ENCODE results near the gene RHOT1. TPM values are rescaled to one million over a fixed set of nuclear protein-coding genes. Genes with fewer than 3 reads are reported as not detected.
"Not testable (repeated sequence)": the region's sequence is repeated elsewhere in the genome, so short reads cannot be mapped to it uniquely, and the experiment has no call there.

Gene RHOT1
- 10 to 100 TPM; 45.2 to 72.2 (median 48.5) TPM for total RNA-seq
- polyA plus RNA-seq = 10 to 100 TPM; 32.5 to 76.6 TPM
- long read RNA-seq, donor 1, transcript RHOT1-201 (19 exons, 3,133 nt) = minor isoform, 11 of 57 reads
- long read RNA-seq, donor 1, transcript RHOT1-205 (20 exons, 2,516 nt) = major isoform, 13 of 57 reads
- long read RNA-seq, donor 1, partial matches to known transcripts = 15 of 57 reads
- long read RNA-seq, donor 1, other reads (novel, unspliced or antisense) = 16 of 57 reads
- long read RNA-seq, donor 2, transcript RHOT1-201 (19 exons, 3,133 nt) = minor isoform, 6 of 53 reads
- long read RNA-seq, donor 2, transcript RHOT1-205 (20 exons, 2,516 nt) = major isoform, 7 of 53 reads
- long read RNA-seq, donor 2, partial matches to known transcripts = 27 of 53 reads
- long read RNA-seq, donor 2, other reads (novel, unspliced or antisense) = 12 of 53 reads
- long read RNA-seq, donor 3, transcript RHOT1-201 (19 exons, 3,133 nt) = minor isoform, 15 of 162 reads
- long read RNA-seq, donor 3, transcript RHOT1-205 (20 exons, 2,516 nt) = major isoform, 28 of 162 reads
- long read RNA-seq, donor 3, partial matches to known transcripts = 77 of 162 reads
- long read RNA-seq, donor 3, other reads (novel, unspliced or antisense) = 39 of 162 reads

DNA sequence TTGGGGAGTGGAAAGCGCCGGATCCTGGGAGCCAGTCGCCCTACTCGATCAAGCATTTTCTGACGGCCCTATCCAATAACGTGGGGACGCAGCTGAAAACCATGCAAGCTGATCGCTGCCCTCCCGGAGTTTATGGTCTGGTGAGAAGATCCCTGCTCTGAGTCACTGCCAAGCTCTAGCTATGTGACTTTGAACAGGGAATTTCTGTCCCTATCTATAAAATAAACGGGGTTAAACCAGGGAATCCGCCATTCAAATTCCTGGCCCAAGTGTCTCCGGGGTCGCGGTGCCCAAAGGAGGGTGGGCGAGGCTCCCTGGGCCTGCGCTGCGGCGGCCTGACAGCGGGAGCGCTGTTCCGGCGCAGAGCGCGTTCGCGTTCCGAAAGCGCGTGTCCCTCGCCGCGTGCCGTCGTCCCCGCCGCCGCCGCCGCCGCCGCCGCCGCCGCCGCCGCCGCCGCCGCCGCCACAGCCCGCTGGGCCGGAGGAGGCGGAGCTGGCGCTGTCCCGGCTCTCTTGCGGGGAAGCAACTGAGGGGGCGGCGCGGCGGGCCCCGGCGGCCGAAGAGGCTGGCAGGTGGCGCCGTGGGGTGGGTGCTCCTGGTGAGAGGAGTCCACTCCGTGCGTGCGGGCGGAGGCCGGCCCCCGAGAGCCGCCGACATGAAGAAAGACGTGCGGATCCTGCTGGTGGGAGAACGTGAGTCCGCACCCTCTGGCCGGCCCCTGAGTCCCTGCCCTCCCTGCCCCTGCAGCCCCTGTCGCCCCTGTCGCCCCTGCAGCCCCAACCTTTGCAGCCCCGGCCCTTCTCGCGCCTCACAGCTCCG lies at the start of gene RHOT1:
TSS of gene RHOT1 (plus strand) at position 465 of the 819 bp plus-strand sequence. CDS start at position 656, 191 bp downstream.
- Histone ChIP-seq H3K4me3 (peak within 1 kb of the TSS; percentile 80 to 97 (median 90)), H3K4me1 (peaks cover 5 to 55% (median 38%) of the 10 kb centered on the region in 9 donors), H3K9me3 (no peaks in the 10 kb centered on the region), H3K27ac (peak within 1 kb of the TSS; percentile 86 to 98 (median 96)), H3K36me3 (peaks cover 0 to 13% (median 0%) of the 10 kb centered on the region in 9 donors), H3K27me3 (no peaks in the 10 kb centered on the region)
- TF ChIP-seq, protein P1, sequence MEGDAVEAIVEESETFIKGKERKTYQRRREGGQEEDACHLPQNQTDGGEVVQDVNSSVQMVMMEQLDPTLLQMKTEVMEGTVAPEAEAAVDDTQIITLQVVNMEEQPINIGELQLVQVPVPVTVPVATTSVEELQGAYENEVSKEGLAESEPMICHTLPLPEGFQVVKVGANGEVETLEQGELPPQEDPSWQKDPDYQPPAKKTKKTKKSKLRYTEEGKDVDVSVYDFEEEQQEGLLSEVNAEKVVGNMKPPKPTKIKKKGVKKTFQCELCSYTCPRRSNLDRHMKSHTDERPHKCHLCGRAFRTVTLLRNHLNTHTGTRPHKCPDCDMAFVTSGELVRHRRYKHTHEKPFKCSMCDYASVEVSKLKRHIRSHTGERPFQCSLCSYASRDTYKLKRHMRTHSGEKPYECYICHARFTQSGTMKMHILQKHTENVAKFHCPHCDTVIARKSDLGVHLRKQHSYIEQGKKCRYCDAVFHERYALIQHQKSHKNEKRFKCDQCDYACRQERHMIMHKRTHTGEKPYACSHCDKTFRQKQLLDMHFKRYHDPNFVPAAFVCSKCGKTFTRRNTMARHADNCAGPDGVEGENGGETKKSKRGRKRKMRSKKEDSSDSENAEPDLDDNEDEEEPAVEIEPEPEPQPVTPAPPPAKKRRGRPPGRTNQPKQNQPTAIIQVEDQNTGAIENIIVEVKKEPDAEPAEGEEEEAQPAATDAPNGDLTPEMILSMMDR (IDR thresholded peaks at IDR 0.05) = peak; percentile 49 to 77 (median 64)
- intact Hi-C loops (cut with DNase I) = loop anchor here in 2 of 10 donors (5.0 kb wide), 1 partner anchor 135 kb away; the partner anchor contains the start of gene LRRC37B (in 2 of the 2)
- WGBS, 2 donors = 0 to 1% methylated on average over 71 to 84 of the region's 84 CpGs
- peak; percentile 68 to 83 for DNase-seq
- ATAC-seq = peak; percentile 68 to 82 (median 78)

DNA sequence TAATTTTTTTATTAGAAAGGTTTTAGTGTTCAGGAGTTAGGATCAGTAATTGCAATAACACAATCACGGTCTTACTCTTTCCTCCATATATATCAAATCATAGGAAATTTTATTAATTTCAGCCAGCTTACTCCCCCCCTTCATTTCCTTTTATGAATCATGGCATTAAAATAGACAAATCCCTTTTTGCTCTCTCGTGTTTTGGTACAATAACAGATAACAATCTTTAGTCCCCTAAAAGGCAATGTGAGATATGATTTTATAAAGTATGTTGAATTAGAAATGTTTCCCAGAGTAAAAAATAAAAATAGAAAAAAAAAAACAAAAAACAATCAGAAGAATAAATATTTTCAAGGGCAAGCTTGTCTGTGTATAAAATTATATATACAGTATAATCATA lies 42.6 kb upstream of the RHOT1 start:
- ATAC-seq (no peak), DNase-seq (no peak)
- 51 to 64% methylated on average over 2 of the region's 2 CpGs for WGBS, 2 donors
- no peaks in the 10 kb centered on the region for H3K9me3 ChIP-seq
- H3K4me3 ChIP-seq = no peak overlapping the region
- H3K27me3 ChIP-seq = peaks cover 0 to 7% (median 0%) of the 10 kb centered on the region in 7 donors
- TF ChIP-seq, protein P1 (IDR thresholded peaks at IDR 0.05) = no peak
- H3K4me1 ChIP-seq = peaks cover 0 to 27% (median 17%) of the 10 kb centered on the region in 9 donors
- intact Hi-C loops (cut with DNase I) = no loop called here
- H3K36me3 ChIP-seq = no peaks in the 10 kb centered on the region
- no peak overlapping the region for H3K27ac ChIP-seq

DNA sequence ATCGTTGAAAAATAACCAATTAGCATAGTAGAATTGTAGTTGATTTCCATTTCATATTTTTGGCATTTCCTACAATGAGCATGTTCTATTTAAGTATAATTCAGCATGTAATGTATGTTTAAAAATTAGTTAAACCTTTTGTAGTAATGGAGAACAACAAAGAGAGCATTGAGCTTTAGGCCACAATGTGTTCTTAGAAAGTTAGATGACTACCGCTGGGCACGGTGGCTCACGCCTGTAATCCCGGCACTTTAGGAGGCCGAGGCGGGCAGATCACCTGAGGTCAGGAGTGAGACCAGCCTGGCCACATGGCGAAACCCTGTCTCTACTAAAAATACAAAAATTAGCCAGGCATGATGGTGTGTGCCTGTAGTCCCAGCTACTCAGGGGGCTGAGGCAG lies 42.0 kb upstream of the RHOT1 start:
- DNase-seq; ATAC-seq; H3K27ac ChIP-seq; H3K36me3 ChIP-seq; H3K27me3 ChIP-seq; intact Hi-C loops (cut with DNase I); H3K9me3 ChIP-seq; H3K4me3 ChIP-seq: not testable (repeated sequence)
- H3K4me1 ChIP-seq = peaks cover 0 to 28% (median 17%) of the 10 kb centered on the region in 9 donors
- 95% methylated on average over 8 of the region's 8 CpGs for WGBS, 2 donors

DNA sequence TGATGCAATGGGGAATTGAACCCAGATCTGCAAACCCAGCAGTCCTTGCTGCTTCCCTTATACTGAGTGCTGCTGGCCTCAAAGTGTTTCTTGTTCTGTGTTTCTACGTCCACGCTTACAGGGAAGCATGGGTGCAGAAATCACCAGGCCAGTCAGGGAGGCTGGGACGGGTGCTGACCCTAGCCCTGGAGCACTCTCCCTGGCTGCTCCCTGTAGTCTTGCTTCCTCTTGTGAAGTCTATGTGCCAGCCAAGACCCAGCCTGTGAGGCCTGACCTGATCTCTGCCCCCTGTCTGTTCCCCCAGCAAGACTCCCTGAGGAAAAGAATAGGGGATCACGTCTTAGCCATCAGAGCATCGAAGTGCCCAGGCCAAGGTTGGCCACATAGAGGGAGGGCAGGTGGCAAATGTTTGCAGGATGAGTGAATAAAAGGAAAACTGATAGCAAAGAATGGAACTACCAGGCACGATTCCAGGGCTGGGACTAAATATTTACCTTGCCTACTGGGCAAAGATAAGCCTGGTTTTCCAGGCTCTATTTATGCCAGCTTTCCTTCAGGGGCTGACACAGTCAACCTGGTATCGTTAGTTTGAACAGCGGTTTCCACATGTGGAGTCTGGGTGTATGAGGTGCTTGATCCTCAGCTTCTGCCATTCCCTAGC lies 41.2 kb upstream of the RHOT1 start:
- peaks cover 0 to 7% (median 0%) of the 10 kb centered on the region in 7 donors for H3K27me3 ChIP-seq
- ATAC-seq (peak in 5 of 8 donors; percentile 21 to 76 (median 50)), DNase-seq (no peak)
- TF ChIP-seq, protein P1 (IDR thresholded peaks at IDR 0.05) = no peak
- no peaks in the 10 kb centered on the region for H3K36me3 ChIP-seq
- intact Hi-C loops (cut with DNase I) = no loop called here
- H3K4me3 ChIP-seq = no peak overlapping the region
- no peaks in the 10 kb centered on the region for H3K9me3 ChIP-seq
- no peak overlapping the region for H3K27ac ChIP-seq
- H3K4me1 ChIP-seq = peaks cover 0 to 31% (median 17%) of the 10 kb centered on the region in 9 donors
- 60 to 65% methylated on average over 8 of the region's 8 CpGs for WGBS, 2 donors
